ENCODE measurements around the gene TXLNB. TPM values are rescaled to one million over a fixed set of nuclear protein-coding genes. Genes with fewer than 3 reads are reported as not detected.
A peak's percentile ranks its signal among the peaks of the same experiment; 100 is the strongest.

TXLNB gene
- total and polyA plus RNA-seq, 4 donors, result 0.15 to 0.23 (median 0.17) TPM; not detected in 1

- TF ChIP-seq ATF3 (IDR thresholded peaks at IDR 0.05) (peak; percentile 65), RAD21 (IDR thresholded peaks at IDR 0.05) (peak; percentile 42 to 44), JUND (IDR thresholded peaks at IDR 0.05) (peak; percentile 50 to 79), FOXA1 (IDR thresholded peaks at IDR 0.05) (no peak), HNF4A (conservative IDR thresholded peaks at IDR 0.05) (peak; percentile 88 to 92), GABPA (IDR thresholded peaks at IDR 0.05 in 1 of 2, conservative IDR thresholded peaks at IDR 0.05 in 1 of 2) (peak in 1 of 2 donors; percentile 77)
Observed at GRCh38 chr6:139308936-139309603, 17.3 kb upstream of the TXLNB start (continued).

- no peaks in the 10 kb centered on the region for H3K9me3 ChIP-seq (ENCODE audit: control insufficient read depth in 4 of 4, low read length in 3 of 4)
- H3K27me3 ChIP-seq (ENCODE audit: control insufficient read depth in 4 of 4, insufficient read depth in 4 of 4, low read length in 3 of 4), result no peaks in the 10 kb centered on the region
- no peak overlapping the region for H3K9ac ChIP-seq (ENCODE audit: low read depth in 1 of 2, low read length in 2 of 2)
- peak overlapping the region; percentile 8 to 31 for H3K27ac ChIP-seq (ENCODE audit: low read depth in 1 of 2, low read length in 2 of 2)
- TF ChIP-seq TAF1 (conservative IDR thresholded peaks at IDR 0.05) (no peak), REST (IDR thresholded peaks at IDR 0.05) (no peak), HNF4A (conservative IDR thresholded peaks at IDR 0.05) (no peak), HNF4G (IDR thresholded peaks at IDR 0.05) (no peak), RXRA (IDR thresholded peaks at IDR 0.05) (no peak), NR2F2 (IDR thresholded peaks at IDR 0.05) (no peak), ATF3 (IDR thresholded peaks at IDR 0.05) (no peak), FOXA2 (IDR thresholded peaks at IDR 0.05) (no peak), FOXA1 (IDR thresholded peaks at IDR 0.05) (no peak), GABPA (IDR thresholded peaks at IDR 0.05 in 1 of 2, conservative IDR thresholded peaks at IDR 0.05 in 1 of 2) (no peak), EGR1 (IDR thresholded peaks at IDR 0.05; ENCODE audit: low read depth in 2 of 2) (no peak)
- TF ChIP-seq, protein P1, sequence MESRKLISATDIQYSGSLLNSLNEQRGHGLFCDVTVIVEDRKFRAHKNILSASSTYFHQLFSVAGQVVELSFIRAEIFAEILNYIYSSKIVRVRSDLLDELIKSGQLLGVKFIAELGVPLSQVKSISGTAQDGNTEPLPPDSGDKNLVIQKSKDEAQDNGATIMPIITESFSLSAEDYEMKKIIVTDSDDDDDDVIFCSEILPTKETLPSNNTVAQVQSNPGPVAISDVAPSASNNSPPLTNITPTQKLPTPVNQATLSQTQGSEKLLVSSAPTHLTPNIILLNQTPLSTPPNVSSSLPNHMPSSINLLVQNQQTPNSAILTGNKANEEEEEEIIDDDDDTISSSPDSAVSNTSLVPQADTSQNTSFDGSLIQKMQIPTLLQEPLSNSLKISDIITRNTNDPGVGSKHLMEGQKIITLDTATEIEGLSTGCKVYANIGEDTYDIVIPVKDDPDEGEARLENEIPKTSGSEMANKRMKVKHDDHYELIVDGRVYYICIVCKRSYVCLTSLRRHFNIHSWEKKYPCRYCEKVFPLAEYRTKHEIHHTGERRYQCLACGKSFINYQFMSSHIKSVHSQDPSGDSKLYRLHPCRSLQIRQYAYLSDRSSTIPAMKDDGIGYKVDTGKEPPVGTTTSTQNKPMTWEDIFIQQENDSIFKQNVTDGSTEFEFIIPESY (IDR thresholded peaks at IDR 0.05), result no peak
- TF ChIP-seq, protein P2, sequence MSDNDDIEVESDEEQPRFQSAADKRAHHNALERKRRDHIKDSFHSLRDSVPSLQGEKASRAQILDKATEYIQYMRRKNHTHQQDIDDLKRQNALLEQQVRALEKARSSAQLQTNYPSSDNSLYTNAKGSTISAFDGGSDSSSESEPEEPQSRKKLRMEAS (IDR thresholded peaks at IDR 0.05), result no peak
- 85% methylated on average over 5 of the region's 5 CpGs for WGBS
- H3K4me1 ChIP-seq (ENCODE audit: control insufficient read depth in 4 of 4, insufficient read depth in 4 of 4, low read length in 3 of 4), result peaks cover 0 to 11% (median 3%) of the 10 kb centered on the region in 4 donors
- H3K4me3 ChIP-seq (ENCODE audit: low read depth in 1 of 3, low read length in 3 of 3), result no peak overlapping the region
- no peaks in the 10 kb centered on the region for H3K36me3 ChIP-seq (ENCODE audit: control insufficient read depth in 4 of 4, insufficient read depth in 3 of 4, low read depth in 1 of 4, low read length in 3 of 4)
- no peak for DNase-seq (ENCODE audit: low spot score)
Observed at GRCh38 chr6:139308286-139308916, 16.6 kb upstream of the TXLNB start.

All from liver (tissue), 9 donors.